Vagina (tissue), 2 donors: Measurements from ENCODE around the gene MRPS18B.

ENCODE experiments used
- CTCF ChIP-seq, 3 experiments: fragments of 450-650 bp in 2 of 3; fragments of 200-600 bp in 1 of 3; sonication (generic) in 1 of 3; IDR thresholded peaks; one replicate each; pipeline ENCODE4 v1.5.1; 2017 to 2019; ENCODE audit warnings: antibody characterized with exemption in 3 of 3, mild to moderate bottlenecking in 2 of 3, moderate library complexity in 2 of 3
- POLR2A ChIP-seq, 2 donors: fragments of 450-650 bp; IDR thresholded peaks; one replicate each; pipeline ENCODE4 v1.6.1; 2017; ENCODE audit warnings: antibody characterized with exemption in 2 of 2, mild to moderate bottlenecking in 2 of 2, moderate library complexity in 2 of 2
- POLR2AphosphoS5 ChIP-seq, 2 donors: sonication (generic); formaldehyde crosslinking; IDR thresholded peaks; one replicate each; pipeline ENCODE4 v1.9.0; 2017; ENCODE audit warnings: antibody characterized with exemption in 2 of 2, mild to moderate bottlenecking in 2 of 2, low read depth in 1 of 2; ENCODE audit not compliant: insufficient read depth in 1 of 2

GRCh38 chr6:30601815-30602641 is 15.6 kb upstream of the MRPS18B start:
- TF ChIP-seq CTCF (IDR thresholded peaks at IDR 0.05), result no peak
- TF ChIP-seq POLR2A (IDR thresholded peaks at IDR 0.05), result no peak
- TF ChIP-seq POLR2AphosphoS5 (IDR thresholded peaks at IDR 0.05; ENCODE audit: insufficient read depth in 1 of 2, low read depth in 1 of 2), result peak in 1 of 2 donors; percentile 65
